Astrocyte of the spinal cord (primary cell): ENCODE results near the gene EXOC6B.

Source experiments
- DNase-seq: peaks from one replicate; pipeline ENCODE4 v3.0.0; 2011; ENCODE audit warnings: low read depth, low spot score
- H3K4me3 ChIP-seq: 2 replicates; pipeline ENCODE4 v1.5.1; 2011; ENCODE audit warnings: low read depth, mild to moderate bottlenecking, low read length, moderate library complexity
- in situ Hi-C: cut with HindIII; loops from 2 replicates; pipeline ENCODE4 v1.10.0; 2017; ENCODE audit warnings: low sequenced_read_pairs
- TF ChIP-seq, protein P1 (sequence below): IDR thresholded peaks from 2 replicates; pipeline ENCODE4 v1.5.1; 2012; ENCODE audit warnings: low read depth, mild to moderate bottlenecking, low read length, inconsistent platforms

The EXOC6B gene

DNA sequence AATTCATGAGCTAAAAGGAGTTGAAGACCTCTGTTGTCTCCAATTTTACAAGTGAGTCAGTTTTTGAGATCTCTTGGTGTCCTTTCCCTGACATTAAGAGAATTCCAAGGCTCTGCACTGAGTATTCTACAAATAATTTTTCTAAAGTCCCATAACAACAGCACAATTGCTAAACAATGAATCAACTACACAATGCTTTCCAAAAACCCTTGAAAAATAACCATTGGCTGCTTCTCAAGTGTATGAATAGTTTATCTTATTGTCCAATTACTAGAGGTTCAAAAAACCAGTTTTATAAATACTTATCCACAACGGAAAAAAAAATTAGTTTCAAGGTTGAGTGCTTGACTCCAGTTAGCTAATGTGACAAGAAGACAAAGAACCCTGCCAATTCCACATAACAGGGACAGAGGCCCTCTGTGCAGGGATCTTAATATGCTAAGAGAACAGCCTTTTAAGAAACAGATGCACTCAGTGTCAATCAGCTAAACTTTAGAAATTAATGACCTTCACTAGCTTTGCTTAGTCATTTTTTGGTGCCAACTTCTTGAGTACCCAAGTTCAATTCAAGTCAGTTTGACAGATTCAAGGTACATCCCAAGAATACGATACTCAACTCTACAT is 411.6 kb downstream of the EXOC6B start:
- in situ Hi-C loops = no loop called here
- DNase-seq = no peak
- TF ChIP-seq, protein P1, sequence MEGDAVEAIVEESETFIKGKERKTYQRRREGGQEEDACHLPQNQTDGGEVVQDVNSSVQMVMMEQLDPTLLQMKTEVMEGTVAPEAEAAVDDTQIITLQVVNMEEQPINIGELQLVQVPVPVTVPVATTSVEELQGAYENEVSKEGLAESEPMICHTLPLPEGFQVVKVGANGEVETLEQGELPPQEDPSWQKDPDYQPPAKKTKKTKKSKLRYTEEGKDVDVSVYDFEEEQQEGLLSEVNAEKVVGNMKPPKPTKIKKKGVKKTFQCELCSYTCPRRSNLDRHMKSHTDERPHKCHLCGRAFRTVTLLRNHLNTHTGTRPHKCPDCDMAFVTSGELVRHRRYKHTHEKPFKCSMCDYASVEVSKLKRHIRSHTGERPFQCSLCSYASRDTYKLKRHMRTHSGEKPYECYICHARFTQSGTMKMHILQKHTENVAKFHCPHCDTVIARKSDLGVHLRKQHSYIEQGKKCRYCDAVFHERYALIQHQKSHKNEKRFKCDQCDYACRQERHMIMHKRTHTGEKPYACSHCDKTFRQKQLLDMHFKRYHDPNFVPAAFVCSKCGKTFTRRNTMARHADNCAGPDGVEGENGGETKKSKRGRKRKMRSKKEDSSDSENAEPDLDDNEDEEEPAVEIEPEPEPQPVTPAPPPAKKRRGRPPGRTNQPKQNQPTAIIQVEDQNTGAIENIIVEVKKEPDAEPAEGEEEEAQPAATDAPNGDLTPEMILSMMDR = no peak
- H3K4me3 ChIP-seq = no peak overlapping the region

DNA sequence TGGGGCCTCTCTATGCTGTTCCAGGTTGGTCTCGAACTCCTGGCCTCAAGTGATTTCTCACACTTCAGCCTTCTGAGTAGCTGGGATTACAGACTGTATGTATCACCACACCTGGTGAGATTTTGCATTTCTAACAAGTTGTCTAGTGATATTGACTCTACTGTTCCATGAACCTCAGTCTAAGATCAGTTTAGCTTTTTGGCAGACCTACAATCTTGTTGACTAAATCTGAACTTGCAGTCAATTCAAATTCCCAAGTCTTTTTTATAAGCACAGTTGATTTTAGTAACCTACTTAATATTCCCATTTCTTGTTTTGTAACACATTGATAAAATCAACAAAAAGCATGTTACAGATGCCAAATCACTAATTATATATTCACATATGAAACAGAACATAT is 412.1 kb downstream of the EXOC6B start:
- no peak for DNase-seq
- in situ Hi-C loops = no loop called here
- H3K4me3 ChIP-seq = no peak overlapping the region

DNA sequence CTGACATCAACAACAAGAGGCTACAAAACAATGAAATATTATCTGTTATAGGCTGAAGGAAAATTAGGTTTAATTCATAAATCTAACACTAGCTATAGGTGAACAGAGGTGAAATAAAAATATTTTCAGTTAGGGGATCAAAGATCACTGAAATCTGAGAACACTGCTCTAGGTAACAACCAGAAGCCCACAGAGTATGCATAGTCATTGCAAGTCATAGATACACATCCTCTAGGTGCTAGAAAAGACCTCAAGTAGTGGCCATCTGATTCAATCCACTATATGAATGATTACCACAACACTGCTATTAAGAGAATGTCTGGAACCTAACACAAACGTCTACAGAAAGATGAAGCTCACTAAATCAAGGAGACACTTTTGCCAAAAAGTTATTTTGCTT is 413.6 kb downstream of the EXOC6B start:
- no peak overlapping the region for H3K4me3 ChIP-seq
- in situ Hi-C loops = no loop called here
- no peak for DNase-seq
- TF ChIP-seq, protein P1 = no peak

More for the DNA sequence above, 412.1 kb downstream of the EXOC6B start:
- TF ChIP-seq, protein P1 = no peak

DNA sequence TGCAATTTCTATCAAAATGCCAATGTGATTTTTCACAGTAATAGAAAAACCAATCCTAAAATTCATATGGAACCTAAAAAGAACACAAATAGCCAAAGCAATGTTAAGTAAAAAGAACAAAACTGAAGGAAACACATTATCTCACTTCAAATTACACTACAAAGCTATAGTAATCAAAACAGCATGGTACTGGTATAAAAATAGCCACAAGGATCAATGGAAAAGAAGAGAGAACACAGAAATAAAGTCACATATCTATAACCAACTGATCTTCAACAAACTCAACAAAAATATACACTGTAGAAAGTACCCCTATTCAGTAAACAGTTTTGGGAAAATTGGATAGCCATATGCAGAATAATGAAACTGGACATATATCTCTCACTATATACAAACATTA is 426.0 kb downstream of the EXOC6B start:
- TF ChIP-seq, protein P1 = no peak
- no peak overlapping the region for H3K4me3 ChIP-seq
- no peak for DNase-seq
- in situ Hi-C loops = no loop called here

DNA sequence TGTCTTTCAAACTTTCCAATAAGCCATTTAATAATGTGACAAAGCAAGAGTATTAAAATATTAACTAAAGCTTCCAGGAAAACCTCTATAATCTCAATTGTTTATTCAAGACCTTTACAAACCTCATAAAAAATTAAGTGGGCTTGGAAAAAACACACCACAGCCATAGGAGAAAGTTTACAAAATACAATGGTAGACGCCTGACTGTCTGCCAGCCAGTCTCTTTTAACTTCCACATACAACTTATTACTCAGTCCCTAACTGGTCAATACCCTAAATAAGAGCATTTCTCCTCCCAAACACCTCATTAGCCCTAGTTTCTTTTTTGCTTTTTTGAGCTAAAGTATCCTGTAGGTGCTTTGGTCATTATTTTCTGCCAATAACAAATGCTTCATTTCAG is 430.7 kb downstream of the EXOC6B start:
- no peak overlapping the region for H3K4me3 ChIP-seq
- DNase-seq = no peak
- in situ Hi-C loops = no loop called here
- TF ChIP-seq, protein P1 = no peak

DNA sequence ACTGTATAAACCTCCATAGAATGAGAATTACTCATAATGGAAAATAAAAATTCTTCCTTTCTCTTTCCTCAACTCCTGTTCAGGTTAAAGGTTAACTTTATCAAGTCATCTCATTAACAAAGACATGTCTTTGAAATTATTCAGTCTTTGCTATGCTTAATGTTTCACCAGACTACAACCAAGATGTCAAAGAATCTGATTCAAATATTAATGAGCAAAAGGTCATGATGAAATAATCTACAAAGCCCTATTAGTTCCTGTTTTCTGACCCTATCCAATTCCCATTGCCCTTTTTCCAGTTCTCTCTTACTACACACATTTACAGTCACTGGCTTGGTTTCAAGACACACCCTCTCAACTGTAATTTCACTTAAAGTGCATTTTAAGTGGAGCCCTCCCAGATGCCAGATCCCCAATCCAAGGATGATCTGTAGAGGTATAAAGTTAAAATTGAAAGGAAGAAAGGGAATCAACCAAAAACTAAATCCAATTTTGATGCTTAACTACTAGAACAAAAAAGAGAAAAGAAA is 431.2 kb downstream of the EXOC6B start:
- no peak overlapping the region for H3K4me3 ChIP-seq
- no peak for DNase-seq
- in situ Hi-C loops = no loop called here
- TF ChIP-seq, protein P1 = no peak
